Measurements from ENCODE around the gene AGA. TPM values are rescaled to one million over a fixed set of nuclear protein-coding genes. Genes with fewer than 3 reads are reported as not detected.

Gene AGA
- total and polyA plus RNA-seq, 8 donors: 24.3 to 33.2 (median 28.6) TPM

GRCh38 chr4:177401658-177402273 lies 40.5 kb downstream of the AGA start:
- ATAC-seq: no peak
- Histone ChIP-seq H3K27me3 (no peaks in the 10 kb centered on the region), H3K36me3 (no peaks in the 10 kb centered on the region), H3K9me3 (no peaks in the 10 kb centered on the region), H3K4me1 (no peaks in the 10 kb centered on the region), H3K4me3 (no peak overlapping the region), H3K27ac (no peak overlapping the region)
- no peak for TF ChIP-seq CTCF (IDR thresholded peaks at IDR 0.05)
- intact Hi-C loops (cut with DNase I): no loop called here
- no peak for DNase-seq

GRCh38 chr4:177400030-177400429 lies 42.2 kb downstream of the AGA start:
- DNase-seq: no peak
- no peak for TF ChIP-seq CTCF (IDR thresholded peaks at IDR 0.05)
- H3K27me3 ChIP-seq: no peaks in the 10 kb centered on the region
- intact Hi-C loops (cut with DNase I): no loop called here
- no peaks in the 10 kb centered on the region for H3K9me3 ChIP-seq
- no peak overlapping the region for H3K27ac ChIP-seq
- H3K4me3 ChIP-seq: no peak overlapping the region
- no peaks in the 10 kb centered on the region for H3K36me3 ChIP-seq
- no peak for ATAC-seq
- H3K4me1 ChIP-seq: no peaks in the 10 kb centered on the region

- Histone ChIP-seq H3K27me3 (no peaks in the 10 kb centered on the region), H3K36me3 (no peaks in the 10 kb centered on the region), H3K9me3 (no peaks in the 10 kb centered on the region), H3K4me1 (no peaks in the 10 kb centered on the region), H3K4me3 (no peak overlapping the region), H3K27ac (no peak overlapping the region)
- ATAC-seq (no peak), DNase-seq (no peak)
- intact Hi-C loops (cut with DNase I): no loop called here
- TF ChIP-seq CTCF (IDR thresholded peaks at IDR 0.05): no peak
These were observed 45.9 kb downstream of the AGA start for GRCh38 chr4:177396352-177396751.

GRCh38 chr4:177393236-177393635 lies 49.0 kb downstream of the AGA start:
- Histone ChIP-seq H3K4me3 (no peak overlapping the region), H3K27me3 (no peaks in the 10 kb centered on the region), H3K9me3 (no peaks in the 10 kb centered on the region), H3K36me3 (no peaks in the 10 kb centered on the region), H3K4me1 (no peaks in the 10 kb centered on the region), H3K27ac (no peak overlapping the region)
- no peak for DNase-seq
- no peak for ATAC-seq
- intact Hi-C loops (cut with DNase I): no loop called here
- TF ChIP-seq CTCF (IDR thresholded peaks at IDR 0.05): no peak

GRCh38 chr4:177391953-177392352 lies 50.3 kb downstream of the AGA start:
- no peak for TF ChIP-seq CTCF (IDR thresholded peaks at IDR 0.05)
- no peaks in the 10 kb centered on the region for H3K9me3 ChIP-seq

More at GRCh38 chr4:177391953-177392352, 50.3 kb downstream of the AGA start:
- intact Hi-C loops (cut with DNase I): no loop called here
- H3K4me3 ChIP-seq: no peak overlapping the region
- no peaks in the 10 kb centered on the region for H3K27me3 ChIP-seq
- DNase-seq (no peak), ATAC-seq (no peak)
- H3K36me3 ChIP-seq: no peaks in the 10 kb centered on the region
- no peak overlapping the region for H3K27ac ChIP-seq
- no peaks in the 10 kb centered on the region for H3K4me1 ChIP-seq

Data from left lung (tissue), 10 donors.